ENCODE measurements around the gene PROM1. TPM values are rescaled to one million over a fixed set of nuclear protein-coding genes. Genes with fewer than 3 reads are reported as not detected.

PROM1 gene
- polyA plus RNA-seq, 2 donors: 0.37 to 0.47 TPM

DNA sequence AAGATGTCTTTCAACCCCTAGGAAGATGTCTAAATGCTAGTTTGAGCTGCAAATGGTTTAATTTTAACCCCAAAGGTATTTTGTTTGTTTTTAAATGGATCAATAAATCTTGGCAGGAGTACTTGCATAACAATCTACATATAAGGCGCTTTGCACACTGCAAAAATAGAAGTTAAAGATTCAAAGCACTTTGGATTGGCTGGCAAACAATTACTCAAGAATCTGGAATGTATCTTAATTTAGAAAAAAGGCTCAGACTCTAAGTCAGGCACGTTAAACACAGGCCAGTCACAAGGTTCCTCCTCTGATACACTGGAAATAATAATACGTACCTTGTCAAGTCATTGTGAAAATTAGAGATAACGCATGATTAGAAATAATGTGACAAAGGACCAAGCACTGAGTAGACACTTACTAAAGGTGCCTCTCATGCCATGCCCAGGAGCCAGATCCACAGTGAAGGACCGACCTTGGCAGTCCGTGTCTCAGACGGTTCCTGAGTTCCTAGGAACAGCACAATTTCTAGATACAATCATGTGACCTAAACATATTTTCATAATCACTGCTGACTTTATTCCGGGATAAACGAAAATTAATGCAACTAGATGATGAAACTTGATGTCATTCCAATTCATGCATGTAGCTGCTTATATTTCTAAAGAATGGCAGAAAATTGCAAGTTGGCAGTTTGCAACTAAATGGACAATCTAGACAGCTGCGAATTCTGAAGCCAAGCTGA is 49.6 kb downstream of the PROM1 start:
- Histone ChIP-seq H3K27me3 (ENCODE audit: control insufficient read depth in 1 of 2, insufficient read depth in 2 of 2, low read length in 2 of 2) (no peaks in the 10 kb centered on the region), H3K27ac (ENCODE audit: low read depth in 2 of 2, low read length in 1 of 2) (no peak overlapping the region), H3K4me3 (ENCODE audit: low read depth in 1 of 2, low read length in 2 of 2) (no peak overlapping the region), H3K36me3 (ENCODE audit: control insufficient read depth in 2 of 2, insufficient read depth in 2 of 2, low read length in 1 of 2) (no peaks in the 10 kb centered on the region), H3K9me3 (ENCODE audit: control insufficient read depth in 2 of 2, insufficient read depth in 1 of 2, low read depth in 1 of 2, low read length in 1 of 2) (no peaks in the 10 kb centered on the region), H3K4me1 (ENCODE audit: control insufficient read depth in 2 of 2, insufficient read depth in 2 of 2, low read length in 1 of 2) (no peaks in the 10 kb centered on the region)
- 32 to 40% methylated on average over 10 of the region's 10 CpGs for WGBS, 2 donors

GRCh38 chr4:16032396-16032770 is 51.4 kb downstream of the PROM1 start:
- H3K27ac ChIP-seq (ENCODE audit: low read depth in 2 of 2, low read length in 1 of 2): no peak overlapping the region
- WGBS, 2 donors: 72 to 75% methylated on average over 7 of the region's 7 CpGs
- H3K36me3 ChIP-seq (ENCODE audit: control insufficient read depth in 2 of 2, insufficient read depth in 2 of 2, low read length in 1 of 2): no peaks in the 10 kb centered on the region
- H3K9me3 ChIP-seq (ENCODE audit: control insufficient read depth in 2 of 2, insufficient read depth in 1 of 2, low read depth in 1 of 2, low read length in 1 of 2): no peaks in the 10 kb centered on the region
- H3K4me3 ChIP-seq (ENCODE audit: low read depth in 1 of 2, low read length in 2 of 2): no peak overlapping the region
- no peaks in the 10 kb centered on the region for H3K27me3 ChIP-seq (ENCODE audit: control insufficient read depth in 1 of 2, insufficient read depth in 2 of 2, low read length in 2 of 2)
- no peaks in the 10 kb centered on the region for H3K4me1 ChIP-seq (ENCODE audit: control insufficient read depth in 2 of 2, insufficient read depth in 2 of 2, low read length in 1 of 2)

DNA sequence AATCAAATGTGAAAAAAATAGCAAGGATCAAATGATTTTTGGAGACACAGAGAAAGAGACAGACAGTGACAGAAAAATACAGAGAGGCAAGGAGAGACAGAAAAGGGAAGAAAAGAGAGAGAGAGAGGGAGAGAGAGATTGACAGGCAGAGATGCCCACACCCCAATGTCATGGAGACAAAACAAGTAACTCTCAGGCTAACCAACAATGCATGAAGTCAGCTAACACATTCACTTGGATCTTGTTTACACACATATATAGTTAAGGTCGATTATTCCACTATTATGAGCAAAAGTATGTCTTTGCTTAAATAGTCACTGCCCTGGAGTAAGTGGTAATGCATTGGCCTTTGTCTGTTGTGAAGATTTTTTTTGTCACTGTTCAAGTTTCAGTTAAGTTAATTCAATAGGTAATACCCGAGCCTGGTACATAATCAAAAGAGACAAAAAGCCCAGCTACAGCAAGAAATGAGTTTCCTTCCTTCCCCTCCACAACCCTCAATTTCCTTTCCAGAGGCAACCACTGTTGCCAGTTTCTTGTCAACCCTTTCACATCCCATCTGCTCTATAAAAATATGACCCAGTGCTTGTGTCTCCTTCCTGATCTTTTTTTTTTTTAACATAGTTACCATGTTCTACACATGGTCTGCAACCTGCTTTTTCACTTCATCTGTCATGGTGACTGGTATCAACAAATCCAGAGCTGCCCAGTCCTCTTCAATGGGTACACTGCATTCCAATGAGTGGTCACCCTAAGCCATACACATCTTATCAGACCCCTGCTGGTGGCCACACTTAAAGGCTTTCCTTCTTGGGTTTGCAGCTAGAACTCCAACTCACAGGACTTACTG is 52.1 kb downstream of the PROM1 start:
- WGBS, 2 donors: 21 to 23% methylated on average over 2 of the region's 2 CpGs
- Histone ChIP-seq H3K36me3 (ENCODE audit: control insufficient read depth in 2 of 2, insufficient read depth in 2 of 2, low read length in 1 of 2) (no peaks in the 10 kb centered on the region), H3K4me3 (ENCODE audit: low read depth in 1 of 2, low read length in 2 of 2) (no peak overlapping the region), H3K4me1 (ENCODE audit: control insufficient read depth in 2 of 2, insufficient read depth in 2 of 2, low read length in 1 of 2) (no peaks in the 10 kb centered on the region), H3K27me3 (ENCODE audit: control insufficient read depth in 1 of 2, insufficient read depth in 2 of 2, low read length in 2 of 2) (no peaks in the 10 kb centered on the region), H3K9me3 (ENCODE audit: control insufficient read depth in 2 of 2, insufficient read depth in 1 of 2, low read depth in 1 of 2, low read length in 1 of 2) (no peaks in the 10 kb centered on the region), H3K27ac (ENCODE audit: low read depth in 2 of 2, low read length in 1 of 2) (no peak overlapping the region)

GRCh38 chr4:16029886-16030285 is 53.9 kb downstream of the PROM1 start:
- Histone ChIP-seq H3K4me3 (ENCODE audit: low read depth in 1 of 2, low read length in 2 of 2) (no peak overlapping the region), H3K4me1 (ENCODE audit: control insufficient read depth in 2 of 2, insufficient read depth in 2 of 2, low read length in 1 of 2) (no peaks in the 10 kb centered on the region), H3K36me3 (ENCODE audit: control insufficient read depth in 2 of 2, insufficient read depth in 2 of 2, low read length in 1 of 2) (no peaks in the 10 kb centered on the region), H3K9me3 (ENCODE audit: control insufficient read depth in 2 of 2, insufficient read depth in 1 of 2, low read depth in 1 of 2, low read length in 1 of 2) (no peaks in the 10 kb centered on the region), H3K27me3 (ENCODE audit: control insufficient read depth in 1 of 2, insufficient read depth in 2 of 2, low read length in 2 of 2) (no peaks in the 10 kb centered on the region), H3K27ac (ENCODE audit: low read depth in 2 of 2, low read length in 1 of 2) (no peak overlapping the region)
- 68 to 85% methylated on average over 1 of the region's 1 CpG for WGBS, 2 donors

- H3K4me1 ChIP-seq (ENCODE audit: control insufficient read depth in 2 of 2, insufficient read depth in 2 of 2, low read length in 1 of 2): no peaks in the 10 kb centered on the region
- no peaks in the 10 kb centered on the region for H3K27me3 ChIP-seq (ENCODE audit: control insufficient read depth in 1 of 2, insufficient read depth in 2 of 2, low read length in 2 of 2)
- no peaks in the 10 kb centered on the region for H3K9me3 ChIP-seq (ENCODE audit: control insufficient read depth in 2 of 2, insufficient read depth in 1 of 2, low read depth in 1 of 2, low read length in 1 of 2)
- no peak overlapping the region for H3K4me3 ChIP-seq (ENCODE audit: low read depth in 1 of 2, low read length in 2 of 2)
- H3K27ac ChIP-seq (ENCODE audit: low read depth in 2 of 2, low read length in 1 of 2): no peak overlapping the region
- WGBS, 2 donors: 45 to 56% methylated on average over 4 of the region's 4 CpGs
- no peaks in the 10 kb centered on the region for H3K36me3 ChIP-seq (ENCODE audit: control insufficient read depth in 2 of 2, insufficient read depth in 2 of 2, low read length in 1 of 2)
Observed at GRCh38 chr4:16029262-16029661, 54.6 kb downstream of the PROM1 start.

- no peaks in the 10 kb centered on the region for H3K36me3 ChIP-seq (ENCODE audit: control insufficient read depth in 2 of 2, insufficient read depth in 2 of 2, low read length in 1 of 2)
- H3K4me3 ChIP-seq (ENCODE audit: low read depth in 1 of 2, low read length in 2 of 2): no peak overlapping the region
- no peaks in the 10 kb centered on the region for H3K9me3 ChIP-seq (ENCODE audit: control insufficient read depth in 2 of 2, insufficient read depth in 1 of 2, low read depth in 1 of 2, low read length in 1 of 2)
- no peaks in the 10 kb centered on the region for H3K4me1 ChIP-seq (ENCODE audit: control insufficient read depth in 2 of 2, insufficient read depth in 2 of 2, low read length in 1 of 2)
- WGBS, 2 donors: 73 to 79% methylated on average over 4 of the region's 4 CpGs
- no peak overlapping the region for H3K27ac ChIP-seq (ENCODE audit: low read depth in 2 of 2, low read length in 1 of 2)
- no peaks in the 10 kb centered on the region for H3K27me3 ChIP-seq (ENCODE audit: control insufficient read depth in 1 of 2, insufficient read depth in 2 of 2, low read length in 2 of 2)
Observed at GRCh38 chr4:16027626-16028025, 56.2 kb downstream of the PROM1 start.

DNA sequence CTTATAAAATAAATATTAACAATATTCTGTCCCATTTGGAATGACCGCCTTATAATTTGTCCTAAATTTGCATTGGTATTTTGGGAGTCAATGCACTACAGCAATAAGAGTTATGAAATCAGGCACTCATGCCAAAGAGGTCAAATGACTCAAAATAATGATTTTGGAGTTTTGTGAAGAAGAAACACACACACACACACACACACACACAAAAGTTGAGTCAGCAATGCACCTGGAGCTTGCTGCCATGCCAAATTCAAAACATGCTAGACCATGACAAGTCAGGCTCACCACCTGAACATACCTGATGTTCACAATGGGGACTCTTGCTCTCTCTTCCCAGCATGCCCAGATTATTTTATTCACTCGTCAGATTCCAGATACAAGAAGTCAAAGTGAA is 56.7 kb downstream of the PROM1 start:
- no peaks in the 10 kb centered on the region for H3K27me3 ChIP-seq (ENCODE audit: control insufficient read depth in 1 of 2, insufficient read depth in 2 of 2, low read length in 2 of 2)
- no peaks in the 10 kb centered on the region for H3K9me3 ChIP-seq (ENCODE audit: control insufficient read depth in 2 of 2, insufficient read depth in 1 of 2, low read depth in 1 of 2, low read length in 1 of 2)
- H3K4me1 ChIP-seq (ENCODE audit: control insufficient read depth in 2 of 2, insufficient read depth in 2 of 2, low read length in 1 of 2): no peaks in the 10 kb centered on the region
- no peak overlapping the region for H3K4me3 ChIP-seq (ENCODE audit: low read depth in 1 of 2, low read length in 2 of 2)
- 77 to 82% methylated on average over 2 of the region's 2 CpGs for WGBS, 2 donors
- no peaks in the 10 kb centered on the region for H3K36me3 ChIP-seq (ENCODE audit: control insufficient read depth in 2 of 2, insufficient read depth in 2 of 2, low read length in 1 of 2)
- H3K27ac ChIP-seq (ENCODE audit: low read depth in 2 of 2, low read length in 1 of 2): no peak overlapping the region

- 39 to 40% methylated on average over 5 of the region's 5 CpGs for WGBS, 2 donors
- no peaks in the 10 kb centered on the region for H3K36me3 ChIP-seq (ENCODE audit: control insufficient read depth in 2 of 2, insufficient read depth in 2 of 2, low read length in 1 of 2)
- H3K27me3 ChIP-seq (ENCODE audit: control insufficient read depth in 1 of 2, insufficient read depth in 2 of 2, low read length in 2 of 2): no peaks in the 10 kb centered on the region
- no peak overlapping the region for H3K27ac ChIP-seq (ENCODE audit: low read depth in 2 of 2, low read length in 1 of 2)
- H3K9me3 ChIP-seq (ENCODE audit: control insufficient read depth in 2 of 2, insufficient read depth in 1 of 2, low read depth in 1 of 2, low read length in 1 of 2): no peaks in the 10 kb centered on the region
- no peaks in the 10 kb centered on the region for H3K4me1 ChIP-seq (ENCODE audit: control insufficient read depth in 2 of 2, insufficient read depth in 2 of 2, low read length in 1 of 2)
- H3K4me3 ChIP-seq (ENCODE audit: low read depth in 1 of 2, low read length in 2 of 2): no peak overlapping the region
Observed at GRCh38 chr4:16026160-16026761, 57.6 kb downstream of the PROM1 start.

- no peak overlapping the region for H3K27ac ChIP-seq (ENCODE audit: low read depth in 2 of 2, low read length in 1 of 2)
- H3K36me3 ChIP-seq (ENCODE audit: control insufficient read depth in 2 of 2, insufficient read depth in 2 of 2, low read length in 1 of 2): no peaks in the 10 kb centered on the region
- H3K4me3 ChIP-seq (ENCODE audit: low read depth in 1 of 2, low read length in 2 of 2): no peak overlapping the region
- H3K27me3 ChIP-seq (ENCODE audit: control insufficient read depth in 1 of 2, insufficient read depth in 2 of 2, low read length in 2 of 2): no peaks in the 10 kb centered on the region
- 76 to 77% methylated on average over 5 of the region's 5 CpGs for WGBS, 2 donors
- H3K4me1 ChIP-seq (ENCODE audit: control insufficient read depth in 2 of 2, insufficient read depth in 2 of 2, low read length in 1 of 2): no peaks in the 10 kb centered on the region
- no peaks in the 10 kb centered on the region for H3K9me3 ChIP-seq (ENCODE audit: control insufficient read depth in 2 of 2, insufficient read depth in 1 of 2, low read depth in 1 of 2, low read length in 1 of 2)
Observed at GRCh38 chr4:16025268-16025667, 58.6 kb downstream of the PROM1 start.

Data from esophagus (tissue), 2 donors.